ENCODE measurements around the gene CDH22. TPM values are rescaled to one million over a fixed set of nuclear protein-coding genes. Genes with fewer than 3 reads are reported as not detected.

The CDH22 gene
- total and polyA plus RNA-seq, 2 experiments from 2014 or later = 0.08 to 0.10 TPM

DNA sequence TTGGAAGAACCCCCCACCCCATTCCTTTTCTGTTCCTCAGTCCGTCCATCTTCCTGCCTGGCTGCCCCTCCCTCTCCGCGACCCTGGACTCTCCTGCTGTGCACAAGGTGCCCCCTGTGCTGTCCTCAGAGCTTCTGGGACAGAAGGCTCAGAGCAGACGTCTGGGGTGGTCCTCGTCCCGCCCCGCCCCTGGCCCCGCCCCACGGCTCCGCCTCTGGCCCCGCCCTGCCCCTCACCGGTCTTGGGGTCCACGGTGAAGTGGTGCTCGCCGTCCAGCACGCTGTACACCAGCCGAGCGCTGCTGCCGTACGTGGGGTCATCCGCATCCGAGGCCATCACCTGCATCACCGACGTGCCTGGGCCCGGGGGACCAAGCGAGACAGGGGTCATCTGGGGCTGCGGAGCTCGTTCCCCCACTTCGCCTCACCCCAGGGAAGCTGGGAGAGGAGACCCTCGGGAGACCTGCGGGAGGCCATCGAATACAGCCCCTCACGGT is 81.0 kb downstream of the CDH22 start (continued):
- TF ChIP-seq, protein P1, sequence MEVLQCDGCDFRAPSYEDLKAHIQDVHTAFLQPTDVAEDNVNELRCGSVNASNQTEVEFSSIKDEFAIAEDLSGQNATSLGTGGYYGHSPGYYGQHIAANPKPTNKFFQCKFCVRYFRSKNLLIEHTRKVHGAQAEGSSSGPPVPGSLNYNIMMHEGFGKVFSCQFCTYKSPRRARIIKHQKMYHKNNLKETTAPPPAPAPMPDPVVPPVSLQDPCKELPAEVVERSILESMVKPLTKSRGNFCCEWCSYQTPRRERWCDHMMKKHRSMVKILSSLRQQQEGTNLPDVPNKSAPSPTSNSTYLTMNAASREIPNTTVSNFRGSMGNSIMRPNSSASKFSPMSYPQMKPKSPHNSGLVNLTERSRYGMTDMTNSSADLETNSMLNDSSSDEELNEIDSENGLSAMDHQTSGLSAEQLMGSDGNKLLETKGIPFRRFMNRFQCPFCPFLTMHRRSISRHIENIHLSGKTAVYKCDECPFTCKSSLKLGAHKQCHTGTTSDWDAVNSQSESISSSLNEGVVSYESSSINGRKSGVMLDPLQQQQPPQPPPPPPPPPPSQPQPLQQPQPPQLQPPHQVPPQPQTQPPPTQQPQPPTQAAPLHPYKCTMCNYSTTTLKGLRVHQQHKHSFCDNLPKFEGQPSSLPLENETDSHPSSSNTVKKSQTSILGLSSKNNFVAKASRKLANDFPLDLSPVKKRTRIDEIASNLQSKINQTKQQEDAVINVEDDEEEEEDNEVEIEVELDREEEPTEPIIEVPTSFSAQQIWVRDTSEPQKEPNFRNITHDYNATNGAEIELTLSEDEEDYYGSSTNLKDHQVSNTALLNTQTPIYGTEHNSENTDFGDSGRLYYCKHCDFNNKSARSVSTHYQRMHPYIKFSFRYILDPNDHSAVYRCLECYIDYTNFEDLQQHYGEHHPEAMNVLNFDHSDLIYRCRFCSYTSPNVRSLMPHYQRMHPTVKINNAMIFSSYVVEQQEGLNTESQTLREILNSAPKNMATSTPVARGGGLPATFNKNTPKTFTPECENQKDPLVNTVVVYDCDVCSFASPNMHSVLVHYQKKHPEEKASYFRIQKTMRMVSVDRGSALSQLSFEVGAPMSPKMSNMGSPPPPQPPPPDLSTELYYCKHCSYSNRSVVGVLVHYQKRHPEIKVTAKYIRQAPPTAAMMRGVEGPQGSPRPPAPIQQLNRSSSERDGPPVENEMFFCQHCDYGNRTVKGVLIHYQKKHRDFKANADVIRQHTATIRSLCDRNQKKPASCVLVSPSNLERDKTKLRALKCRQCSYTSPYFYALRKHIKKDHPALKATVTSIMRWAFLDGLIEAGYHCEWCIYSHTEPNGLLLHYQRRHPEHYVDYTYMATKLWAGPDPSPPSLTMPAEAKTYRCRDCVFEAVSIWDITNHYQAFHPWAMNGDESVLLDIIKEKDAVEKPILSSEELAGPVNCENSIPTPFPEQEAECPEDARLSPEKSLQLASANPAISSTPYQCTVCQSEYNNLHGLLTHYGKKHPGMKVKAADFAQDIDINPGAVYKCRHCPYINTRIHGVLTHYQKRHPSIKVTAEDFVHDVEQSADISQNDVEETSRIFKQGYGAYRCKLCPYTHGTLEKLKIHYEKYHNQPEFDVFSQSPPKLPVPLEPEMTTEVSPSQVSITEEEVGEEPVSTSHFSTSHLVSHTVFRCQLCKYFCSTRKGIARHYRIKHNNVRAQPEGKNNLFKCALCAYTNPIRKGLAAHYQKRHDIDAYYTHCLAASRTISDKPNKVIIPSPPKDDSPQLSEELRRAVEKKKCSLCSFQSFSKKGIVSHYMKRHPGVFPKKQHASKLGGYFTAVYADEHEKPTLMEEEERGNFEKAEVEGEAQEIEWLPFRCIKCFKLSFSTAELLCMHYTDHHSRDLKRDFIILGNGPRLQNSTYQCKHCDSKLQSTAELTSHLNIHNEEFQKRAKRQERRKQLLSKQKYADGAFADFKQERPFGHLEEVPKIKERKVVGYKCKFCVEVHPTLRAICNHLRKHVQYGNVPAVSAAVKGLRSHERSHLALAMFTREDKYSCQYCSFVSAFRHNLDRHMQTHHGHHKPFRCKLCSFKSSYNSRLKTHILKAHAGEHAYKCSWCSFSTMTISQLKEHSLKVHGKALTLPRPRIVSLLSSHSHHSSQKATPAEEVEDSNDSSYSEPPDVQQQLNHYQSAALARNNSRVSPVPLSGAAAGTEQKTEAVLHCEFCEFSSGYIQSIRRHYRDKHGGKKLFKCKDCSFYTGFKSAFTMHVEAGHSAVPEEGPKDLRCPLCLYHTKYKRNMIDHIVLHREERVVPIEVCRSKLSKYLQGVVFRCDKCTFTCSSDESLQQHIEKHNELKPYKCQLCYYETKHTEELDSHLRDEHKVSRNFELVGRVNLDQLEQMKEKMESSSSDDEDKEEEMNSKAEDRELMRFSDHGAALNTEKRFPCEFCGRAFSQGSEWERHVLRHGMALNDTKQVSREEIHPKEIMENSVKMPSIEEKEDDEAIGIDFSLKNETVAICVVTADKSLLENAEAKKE (CRISPR knock-in tag; IDR thresholded peaks at IDR 0.05) = no peak
- no peak for TF ChIP-seq EZH2phosphoT487 (IDR thresholded peaks at IDR 0.05; ENCODE audit: unreplicated experiment)

DNA sequence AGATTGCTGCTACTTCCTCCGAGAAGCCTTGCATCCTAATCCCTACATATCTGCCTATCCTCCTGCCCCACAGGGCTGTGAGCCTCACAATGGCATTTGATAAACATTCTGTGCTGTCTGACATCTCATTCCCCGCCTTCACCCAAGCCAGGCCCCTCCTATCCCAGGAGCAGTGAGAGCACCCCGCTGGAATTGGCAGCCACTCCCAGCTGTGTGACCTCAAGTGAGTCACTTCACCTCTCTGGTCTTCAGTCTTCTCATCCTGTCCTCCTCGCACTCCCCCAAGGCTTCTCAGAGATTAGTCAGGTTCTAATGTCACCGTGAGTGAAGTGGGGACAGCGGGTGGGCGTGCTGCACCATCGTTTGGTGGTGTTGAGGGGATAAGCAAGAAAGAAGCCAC is 81.7 kb downstream of the CDH22 start:
- no peaks in the 10 kb centered on the region for H3K9me2 ChIP-seq (ENCODE audit: insufficient read depth)
- no peak overlapping the region for H3K4me3 Mint-ChIP-seq
- H3K4me3 ChIP-seq = no peak overlapping the region
- ATAC-seq = no peak
- H3K27ac Mint-ChIP-seq = no peak overlapping the region
- H3K4me1 Mint-ChIP-seq = peaks cover 50% of the 10 kb centered on the region
- peaks cover 15% of the 10 kb centered on the region for H3K27me3 Mint-ChIP-seq (ENCODE audit: insufficient read depth, low read depth, poor library complexity)
- H3K36me3 Mint-ChIP-seq (ENCODE audit: low read depth) = no peaks in the 10 kb centered on the region
- no peaks in the 10 kb centered on the region for H4K20me1 ChIP-seq (replicated peaks; ENCODE audit: insufficient read depth)
- H3K9me3 Mint-ChIP-seq = no peaks in the 10 kb centered on the region; the same call in 2 of the 3 replicates
- no peak overlapping the region for H3K27ac ChIP-seq (ENCODE audit: low read depth)
- TF ChIP-seq, protein P2, sequence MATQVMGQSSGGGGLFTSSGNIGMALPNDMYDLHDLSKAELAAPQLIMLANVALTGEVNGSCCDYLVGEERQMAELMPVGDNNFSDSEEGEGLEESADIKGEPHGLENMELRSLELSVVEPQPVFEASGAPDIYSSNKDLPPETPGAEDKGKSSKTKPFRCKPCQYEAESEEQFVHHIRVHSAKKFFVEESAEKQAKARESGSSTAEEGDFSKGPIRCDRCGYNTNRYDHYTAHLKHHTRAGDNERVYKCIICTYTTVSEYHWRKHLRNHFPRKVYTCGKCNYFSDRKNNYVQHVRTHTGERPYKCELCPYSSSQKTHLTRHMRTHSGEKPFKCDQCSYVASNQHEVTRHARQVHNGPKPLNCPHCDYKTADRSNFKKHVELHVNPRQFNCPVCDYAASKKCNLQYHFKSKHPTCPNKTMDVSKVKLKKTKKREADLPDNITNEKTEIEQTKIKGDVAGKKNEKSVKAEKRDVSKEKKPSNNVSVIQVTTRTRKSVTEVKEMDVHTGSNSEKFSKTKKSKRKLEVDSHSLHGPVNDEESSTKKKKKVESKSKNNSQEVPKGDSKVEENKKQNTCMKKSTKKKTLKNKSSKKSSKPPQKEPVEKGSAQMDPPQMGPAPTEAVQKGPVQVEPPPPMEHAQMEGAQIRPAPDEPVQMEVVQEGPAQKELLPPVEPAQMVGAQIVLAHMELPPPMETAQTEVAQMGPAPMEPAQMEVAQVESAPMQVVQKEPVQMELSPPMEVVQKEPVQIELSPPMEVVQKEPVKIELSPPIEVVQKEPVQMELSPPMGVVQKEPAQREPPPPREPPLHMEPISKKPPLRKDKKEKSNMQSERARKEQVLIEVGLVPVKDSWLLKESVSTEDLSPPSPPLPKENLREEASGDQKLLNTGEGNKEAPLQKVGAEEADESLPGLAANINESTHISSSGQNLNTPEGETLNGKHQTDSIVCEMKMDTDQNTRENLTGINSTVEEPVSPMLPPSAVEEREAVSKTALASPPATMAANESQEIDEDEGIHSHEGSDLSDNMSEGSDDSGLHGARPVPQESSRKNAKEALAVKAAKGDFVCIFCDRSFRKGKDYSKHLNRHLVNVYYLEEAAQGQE (IDR thresholded peaks at IDR 0.05; ENCODE audit: unreplicated experiment) = no peak
- TF ChIP-seq NANOG (IDR thresholded peaks at IDR 0.05; ENCODE audit: borderline replicate concordance) = no peak
- no peaks in the 10 kb centered on the region for H3K27me3 ChIP-seq (ENCODE audit: insufficient read depth)
- no peak for DNase-seq (ENCODE audit: low spot score)
- H3K79me2 ChIP-seq (replicated peaks; ENCODE audit: insufficient read depth) = no peaks in the 10 kb centered on the region
- H3F3A ChIP-seq (replicated peaks; ENCODE audit: low read depth) = no peaks in the 10 kb centered on the region; the same call in 1 of the 2 replicates
- H2AFZ ChIP-seq = no peak overlapping the region
- H3K36me3 ChIP-seq (ENCODE audit: insufficient read depth) = no peaks in the 10 kb centered on the region
- no peak overlapping the region; the same call in 1 of the 2 replicates for H3K4me2 ChIP-seq
- H3K4me1 ChIP-seq (ENCODE audit: insufficient read depth) = peaks cover 25% of the 10 kb centered on the region

Measured in GM23338 (cell line).